Breast epithelium (tissue), 4 donors: Measurements from ENCODE around the gene B4GAT1. TPM values are rescaled to one million over a fixed set of nuclear protein-coding genes. Genes with fewer than 3 reads are reported as not detected.

Source experiments
- DNase-seq, 2 donors: peaks; one replicate each; pipeline ENCODE4 v3.0.0-alpha.2; 2019; ENCODE audit warnings: low spot score in 2 of 2
- H3K27ac ChIP-seq, 2 donors: fragments of 200-600 bp; sonication (generic) in 1 of 2; one replicate each; pipeline ENCODE4 v1.5.1; 2016 to 2019; ENCODE audit warnings: mild to moderate bottlenecking in 1 of 2
- H3K27me3 ChIP-seq, 2 donors: fragments of 200-600 bp; sonication (generic) in 1 of 2; one replicate each; pipeline versions ENCODE4 v1.5.1 to v1.6.0; 2017 to 2019; ENCODE audit warnings: control low read depth in 1 of 2, mild to moderate bottlenecking in 1 of 2
- H3K36me3 ChIP-seq: fragments of 200-600 bp; one replicate; pipeline ENCODE4 v1.5.1; 2019
- H3K4me1 ChIP-seq, 2 donors: fragments of 200-600 bp; sonication (generic); one replicate each; pipeline ENCODE4 v1.5.1; 2016 to 2019; ENCODE audit warnings: control low read depth in 1 of 2
- H3K4me3 ChIP-seq, 3 donors: fragments of 200-600 bp; sonication (generic); 1 replicate in 2 of 3; 2 replicates in 1 of 3; pipeline ENCODE4 v1.5.1; 2016 to 2019; ENCODE audit warnings: mild to moderate bottlenecking in 3 of 3, moderate library complexity in 2 of 3
- H3K9me3 ChIP-seq, 2 donors: fragments of 200-600 bp; sonication (generic) in 1 of 2; one replicate each; pipeline ENCODE4 v1.5.1; 2016 to 2019; ENCODE audit warnings: control low read depth in 1 of 2
- CTCF ChIP-seq, 3 donors: fragments of 450-650 bp; IDR thresholded peaks; one replicate each; pipeline ENCODE4 v1.5.1; 2016 to 2017; ENCODE audit warnings: antibody characterized with exemption in 3 of 3, mild to moderate bottlenecking in 3 of 3, moderate library complexity in 3 of 3
- POLR2A ChIP-seq: fragments of 450-650 bp; IDR thresholded peaks from one replicate; pipeline ENCODE4 v1.6.1; 2016; ENCODE audit warnings: antibody characterized with exemption, mild to moderate bottlenecking, moderate library complexity
- POLR2AphosphoS5 ChIP-seq, 3 donors: sonication (generic); formaldehyde crosslinking; IDR thresholded peaks; one replicate each; pipeline ENCODE4 v1.6.1; 2017; ENCODE audit warnings: antibody characterized with exemption in 3 of 3
- intact Hi-C: fragments of 100-400 bp; cut with DNase I; formaldehyde crosslinking; loops from one replicate; pipeline ENCODE4 v1.15.1; 2023; ENCODE audit warnings: low total_unique reads
- total RNA-seq, 3 donors: library from RNA; depleted of rRNA; stranded (reverse); fragments of >200 nt; gene quantifications; one replicate each; pipeline ENCODE4 v1.1.0, GENCODE V29; 2016

B4GAT1 gene
- total RNA-seq, 3 donors from 2014 or later: 20.0 to 35.4 (median 30.1) TPM

GRCh38 chr11:66310324-66310723 lies 37.1 kb downstream of the B4GAT1 start:
- H3K27ac ChIP-seq: no peak overlapping the region
- H3K27me3 ChIP-seq: peaks cover 0 to 3% of the 10 kb centered on the region in 2 donors
- no peaks in the 10 kb centered on the region for H3K9me3 ChIP-seq
- TF ChIP-seq POLR2AphosphoS5 (IDR thresholded peaks at IDR 0.05) (no peak), CTCF (IDR thresholded peaks at IDR 0.05) (no peak)
- no peaks in the 10 kb centered on the region for H3K36me3 ChIP-seq
- peaks cover 0 to 6% of the 10 kb centered on the region in 2 donors for H3K4me1 ChIP-seq
- H3K4me3 ChIP-seq: no peak overlapping the region
- intact Hi-C loops: no loop called here
- DNase-seq: no peak

- intact Hi-C loops: no loop called here
- no peak overlapping the region for H3K27ac ChIP-seq
- DNase-seq: no peak
Observed at GRCh38 chr11:66309475-66309874, 38.0 kb downstream of the B4GAT1 start.

GRCh38 chr11:66302656-66303055 lies 44.8 kb downstream of the B4GAT1 start:
- DNase-seq: no peak
- intact Hi-C loops: no loop called here
- no peaks in the 10 kb centered on the region for H3K9me3 ChIP-seq
- H3K27me3 ChIP-seq: no peaks in the 10 kb centered on the region
- H3K4me1 ChIP-seq: no peaks in the 10 kb centered on the region
- no peak overlapping the region for H3K27ac ChIP-seq
- TF ChIP-seq POLR2A (no peak), CTCF (IDR thresholded peaks at IDR 0.05) (no peak), POLR2AphosphoS5 (IDR thresholded peaks at IDR 0.05) (no peak)
- H3K36me3 ChIP-seq: no peaks in the 10 kb centered on the region
- no peak overlapping the region for H3K4me3 ChIP-seq

More at GRCh38 chr11:66309475-66309874, 38.0 kb downstream of the B4GAT1 start:
- peaks cover 0 to 6% of the 10 kb centered on the region in 2 donors for H3K4me1 ChIP-seq
- no peaks in the 10 kb centered on the region for H3K27me3 ChIP-seq
- no peaks in the 10 kb centered on the region for H3K36me3 ChIP-seq
- no peak overlapping the region for H3K4me3 ChIP-seq
- TF ChIP-seq POLR2AphosphoS5 (IDR thresholded peaks at IDR 0.05) (no peak), CTCF (IDR thresholded peaks at IDR 0.05) (no peak), POLR2A (no peak)
- H3K9me3 ChIP-seq: no peaks in the 10 kb centered on the region

GRCh38 chr11:66299186-66299585 lies 48.2 kb downstream of the B4GAT1 start:
- Histone ChIP-seq H3K27ac (no peak overlapping the region), H3K4me3 (no peak overlapping the region), H3K36me3 (no peaks in the 10 kb centered on the region), H3K9me3 (no peaks in the 10 kb centered on the region), H3K27me3 (peaks cover 0 to 14% of the 10 kb centered on the region in 2 donors), H3K4me1 (no peaks in the 10 kb centered on the region)
- no peak for DNase-seq
- no peak for TF ChIP-seq POLR2A
- TF ChIP-seq CTCF (IDR thresholded peaks at IDR 0.05): no peak
- TF ChIP-seq POLR2AphosphoS5 (IDR thresholded peaks at IDR 0.05): no peak
- intact Hi-C loops: no loop called here

- H3K27ac ChIP-seq: no peak overlapping the region
- TF ChIP-seq POLR2A (no peak), CTCF (IDR thresholded peaks at IDR 0.05) (no peak), POLR2AphosphoS5 (IDR thresholded peaks at IDR 0.05) (no peak)
- no peak overlapping the region for H3K4me3 ChIP-seq
- no peak for DNase-seq
- H3K36me3 ChIP-seq: no peaks in the 10 kb centered on the region
- intact Hi-C loops: no loop called here
- no peaks in the 10 kb centered on the region for H3K9me3 ChIP-seq
- H3K27me3 ChIP-seq: peaks cover 0 to 30% of the 10 kb centered on the region in 2 donors
- no peaks in the 10 kb centered on the region for H3K4me1 ChIP-seq
Observed at GRCh38 chr11:66297610-66298009, 49.8 kb downstream of the B4GAT1 start.

Other genes with a start within 250 kb of the B4GAT1 start
- gene KLC2, start 89.9 kb downstream of the B4GAT1 start, total RNA-seq: 10 to 100 TPM; 13.2 to 15.4 (median 14.1) TPM
- 10 to 100 TPM; 87.2 to 99.4 (median 98.2) TPM for gene RAB1B, start 79.0 kb downstream of the B4GAT1 start, total RNA-seq
- under 1 TPM in 1 of 3 donors, not detected in 2; 0.48 TPM for gene CNIH2, start 69.5 kb downstream of the B4GAT1 start, total RNA-seq
- 10 to 100 TPM; 56.8 to 61.4 (median 57.7) TPM for gene YIF1A, start 58.5 kb downstream of the B4GAT1 start, total RNA-seq
- gene TMEM151A, start 55.7 kb downstream of the B4GAT1 start, total RNA-seq: 1 to 10 TPM in 1 of 3 donors, under 1 TPM in 2; 0.16 to 1.6 (median 0.33) TPM
- gene CD248, start 30.6 kb downstream of the B4GAT1 start, total RNA-seq: 10 to 100 TPM; 17.3 to 69.1 (median 24.9) TPM
- 1 to 10 TPM; 3.2 to 6.6 (median 5.2) TPM for gene RIN1, start 11.2 kb downstream of the B4GAT1 start, total RNA-seq
- gene BRMS1, start 2.5 kb downstream of the B4GAT1 start, total RNA-seq: 10 to 100 TPM; 52.0 to 61.6 (median 54.3) TPM
- 1 to 10 TPM; 4.9 to 7.5 (median 6.4) TPM for gene SLC29A2, start 24.1 kb upstream of the B4GAT1 start, total RNA-seq
- gene NPAS4, start 73.4 kb upstream of the B4GAT1 start, total RNA-seq: not detected
- 10 to 100 TPM; 33.1 to 42.3 (median 36.8) TPM for gene MRPL11, start 91.2 kb upstream of the B4GAT1 start, total RNA-seq
- gene PELI3, start 119.3 kb upstream of the B4GAT1 start, total RNA-seq: 10 to 100 TPM; 16.0 to 20.0 (median 18.6) TPM
- gene DPP3, start 132.8 kb upstream of the B4GAT1 start, total RNA-seq: 10 to 100 TPM; 16.5 to 24.3 (median 16.7) TPM
- 10 to 100 TPM; 51.5 to 79.5 (median 63.8) TPM for gene BBS1, start 163.0 kb upstream of the B4GAT1 start, total RNA-seq
- 10 to 100 TPM; 12.9 to 20.0 (median 14.1) TPM for gene ZDHHC24, start 198.4 kb upstream of the B4GAT1 start, total RNA-seq
- under 1 TPM in 2 of 3 donors, not detected in 1; under 0.01 to 0.16 TPM for gene ACTN3, start 199.3 kb upstream of the B4GAT1 start, total RNA-seq
- gene CTSF, start 221.0 kb upstream of the B4GAT1 start, total RNA-seq: 100 to 1,000 TPM in 2 of 3 donors, 10 to 100 TPM in 1; 98.6 to 149 (median 116) TPM
- gene CCDC87, start 245.4 kb upstream of the B4GAT1 start, total RNA-seq: under 1 TPM in 1 of 3 donors, not detected in 2; 0.15 TPM
- gene CCS, start 245.6 kb upstream of the B4GAT1 start, total RNA-seq: 10 to 100 TPM; 27.5 to 44.2 (median 33.1) TPM